K562 (cell line): ENCODE measurements around the gene PRRC2A. TPM values are rescaled to one million over a fixed set of nuclear protein-coding genes. Genes with fewer than 3 reads are reported as not detected.

Experiments used
- BCLAF1 ChIP-seq, 2 experiments: fragments of 450-650 bp in 1 of 2; IDR thresholded peaks; 2 replicates each; pipeline ENCODE4 v1.6.1; 2011 to 2017; ENCODE audit warnings: low read depth in 2 of 2, antibody characterized with exemption in 1 of 2, borderline replicate concordance in 1 of 2, low read length in 1 of 2, mild to moderate bottlenecking in 1 of 2, mixed read lengths in 1 of 2; ENCODE audit not compliant: control insufficient read depth in 1 of 2
- DPF2 ChIP-seq: fragments of 450-650 bp; IDR thresholded peaks from 2 replicates; pipeline ENCODE4 v1.6.1; 2016
- EP300 ChIP-seq: IDR thresholded peaks from 2 replicates; pipeline ENCODE4 v1.6.1; 2012; ENCODE audit warnings: low read length, improper control_type of control experiment
- GTF2A2 ChIP-seq: IDR thresholded peaks from 2 replicates; pipeline ENCODE4 v1.6.1; 2016; ENCODE audit warnings: mild to moderate bottlenecking, missing genetic modification characterization, missing compliant biosample characterization
- KLF6 ChIP-seq: fragments of 250-450 bp; sonication (Bioruptor Pico); IDR thresholded peaks from 2 replicates; pipeline ENCODE4 v1.4.0; 2020; ENCODE audit warnings: mild to moderate bottlenecking, moderate library complexity, borderline replicate concordance
- LARP7 ChIP-seq: fragments of 450-650 bp; IDR thresholded peaks from 2 replicates; pipeline ENCODE4 v1.6.1; 2016
- MXI1 ChIP-seq: IDR thresholded peaks from 2 replicates; pipeline ENCODE4 v1.6.1; 2011; ENCODE audit warnings: low read depth, mild to moderate bottlenecking, improper control_type of control experiment, low read length
- NR3C1 ChIP-seq: sonication (generic); formaldehyde crosslinking; IDR thresholded peaks from 2 replicates; pipeline ENCODE4 v1.8.1; 2022; ENCODE audit warnings: missing genetic modification reagents
- PHF8 ChIP-seq: fragments of 200-600 bp; sonication (generic); IDR thresholded peaks from 2 replicates; pipeline ENCODE4 v1.6.1; 2012; ENCODE audit warnings: mixed run types, mild to moderate bottlenecking, inconsistent platforms, low read length, moderate library complexity, borderline replicate concordance
- POLR2AphosphoS5 ChIP-seq: IDR thresholded peaks from 2 replicates; pipeline ENCODE4 v1.6.1; 2011; ENCODE audit warnings: mild to moderate bottlenecking, low read depth, low read length, moderate library complexity; ENCODE audit not compliant: control insufficient read depth, insufficient read depth
- RBFOX2 ChIP-seq: fragments of 200-400 bp; formaldehyde crosslinking; IDR thresholded peaks from 2 replicates; pipeline ENCODE4 v1.6.1; 2017; ENCODE audit warnings: low read depth, mild to moderate bottlenecking, low read length, moderate library complexity
- U2AF2 ChIP-seq: fragments of 200-400 bp; formaldehyde crosslinking; optimal IDR thresholded peaks from 2 replicates; pipeline ENCODE3; 2017; ENCODE audit warnings: low read depth, mild to moderate bottlenecking, low read length
- UBTF ChIP-seq, 2 experiments: IDR thresholded peaks; 2 replicates each; pipeline ENCODE4 v1.6.1; 2012; ENCODE audit warnings: improper control_type of control experiment in 2 of 2, low read depth in 2 of 2, low read length in 2 of 2, borderline replicate concordance in 1 of 2
- ZBTB1 ChIP-seq: sonication (generic); formaldehyde crosslinking; IDR thresholded peaks from 2 replicates; pipeline ENCODE4 v1.8.1; 2023; ENCODE audit warnings: missing genetic modification reagents, low read depth, mild to moderate bottlenecking, borderline replicate concordance
- ZNF445 ChIP-seq: fragments of 250-450 bp; sonication (Bioruptor Pico); IDR thresholded peaks from 2 replicates; pipeline ENCODE4 v1.4.0; 2020; ENCODE audit warnings: low read depth, mild to moderate bottlenecking, moderate library complexity
- ZNF77 ChIP-seq: fragments of 250-450 bp; sonication (Bioruptor Pico); IDR thresholded peaks from 2 replicates; pipeline ENCODE4 v1.5.0; 2020
- ZNF785 ChIP-seq: fragments of 250-450 bp; sonication (Bioruptor Pico); IDR thresholded peaks from 2 replicates; pipeline ENCODE4 v1.4.0; 2020; ENCODE audit warnings: mild to moderate bottlenecking
- ZSCAN29 ChIP-seq: fragments of 450-650 bp; IDR thresholded peaks from 2 replicates; pipeline ENCODE4 v1.6.1; 2017
- polyA plus RNA-seq, 8 experiments: library from polyadenylated mRNA; depleted of rRNA in 4 of 8; stranded (reverse) in 5 of 8; unstranded in 3 of 8; fragments of >200 nt; fragmentation: Nextera tagmentation in 2 of 8; fragmentation: Illumina TruSeq in 1 of 8; extraction: Ambion mirVana in 2 of 8; extraction: Trizol in 1 of 8; gene quantifications; 2 replicates each; pipeline versions ENCODE4 v1.2.1 to v1.2.3, GENCODE V29; 2011 to 2014; ENCODE audit warnings: inconsistent platforms in 1 of 8, missing spikeins in 1 of 8
- total RNA-seq, 7 experiments: library from RNA; depleted of rRNA in 6 of 7; stranded (reverse); fragments of >200 nt in 6 of 7; fragmentation: Illumina TruSeq in 2 of 7; extraction: Trizol in 2 of 7; gene quantifications; 2 replicates each; pipeline versions ENCODE4 v1.2.1 to v1.2.3, GENCODE V29; 2011 to 2021; ENCODE audit warnings: low replicate concordance in 1 of 7

Gene PRRC2A
- total and polyA plus RNA-seq, 9 of the 15 experiments (the other 6 are each of a cell fraction or from before 2014, with no cell fraction given): 1.0 to 332 (median 63.0) TPM

- no peak for TF ChIP-seq U2AF2
- peak; percentile 78 for TF ChIP-seq GTF2A2
- peak; percentile 68; the same call in 1 of the 2 replicates for TF ChIP-seq ZSCAN29
- TF ChIP-seq NR3C1: no peak
- TF ChIP-seq ZBTB1 (CRISPR knock-in tag): no peak
- 0 out of 4 replicates have a peak, but pooled peaks of 1 of the 2 experiments have one; percentile 59 for TF ChIP-seq BCLAF1 (IDR thresholded peaks at IDR 0.05; ENCODE audit: borderline replicate concordance in 1 of 2, control insufficient read depth in 1 of 2, low read depth in 2 of 2, low read length in 1 of 2)
- TF ChIP-seq ZNF77: peak; percentile 85
- TF ChIP-seq RBFOX2: peak; percentile 83
- peak; percentile 94 for TF ChIP-seq POLR2AphosphoS5
- no peak for TF ChIP-seq LARP7
- TF ChIP-seq ZNF445 (CRISPR knock-in tag): 0 out of 2 replicates have a peak, but pooled peaks have one; percentile 35
- TF ChIP-seq DPF2: peak; percentile 86
- TF ChIP-seq MXI1: peak; percentile 19; the same call in 1 of the 2 replicates
- TF ChIP-seq ZNF785 (CRISPR knock-in tag): no peak
- no peak; a peak in 2 of 4 replicates for TF ChIP-seq UBTF (IDR thresholded peaks at IDR 0.05; ENCODE audit: borderline replicate concordance in 1 of 2, low read depth in 2 of 2, low read length in 2 of 2)
- TF ChIP-seq EP300: no peak; the same call in 1 of the 2 replicates
- peak; percentile 71; the same call in 1 of the 2 replicates for TF ChIP-seq PHF8
- TF ChIP-seq KLF6: peak; percentile 2; the same call in 1 of the 2 replicates
These were observed 32.6 kb downstream of the PRRC2A start (continued) for GRCh38 chr6:31652925-31653724.
